GM21528 (cell line): ENCODE data around the gene TBATA.
"Not testable (repeated sequence)": the region's sequence is repeated elsewhere in the genome, so short reads cannot be mapped to it uniquely, and the experiment has no call there.

Experiments used
- ATAC-seq: cut with Tn5 transposase; IDR thresholded peaks from one replicate; pipeline ENCODE4 v1.9.1; 2021; ENCODE audit warnings: mild to moderate bottlenecking, moderate library complexity; ENCODE audit not compliant: unreplicated experiment, low FRiP score

TBATA gene

GRCh38 chr10:70779511-70780369 is 5.4 kb downstream of the TBATA start:
- no peak for ATAC-seq

- no peak for ATAC-seq
Measured at GRCh38 chr10:70779088-70779487, 6.1 kb downstream of the TBATA start.

GRCh38 chr10:70778267-70778924 is 6.8 kb downstream of the TBATA start:
- no peak for ATAC-seq

- no peak for ATAC-seq
Measured at GRCh38 chr10:70777063-70777875, 7.9 kb downstream of the TBATA start.

- no peak for ATAC-seq
Measured at GRCh38 chr10:70776455-70777005, 8.6 kb downstream of the TBATA start.

GRCh38 chr10:70775679-70776454 is 9.3 kb downstream of the TBATA start:
- no peak for ATAC-seq

GRCh38 chr10:70774810-70775678 is 10.1 kb downstream of the TBATA start:
- no peak for ATAC-seq

GRCh38 chr10:70773965-70774809 is 11.0 kb downstream of the TBATA start:
- ATAC-seq: no peak

- no peak for ATAC-seq
Measured at GRCh38 chr10:70773461-70773860, 11.7 kb downstream of the TBATA start.

GRCh38 chr10:70772627-70773026 is 12.6 kb downstream of the TBATA start:
- no peak for ATAC-seq

GRCh38 chr10:70771311-70772194 is 13.6 kb downstream of the TBATA start:
- no peak for ATAC-seq

- not testable (repeated sequence) for ATAC-seq
Measured at GRCh38 chr10:70770516-70770915, 14.7 kb downstream of the TBATA start.

GRCh38 chr10:70770001-70770400 is 15.2 kb downstream of the TBATA start:
- no peak for ATAC-seq

- no peak for ATAC-seq
Measured at GRCh38 chr10:70769121-70769520, 16.1 kb downstream of the TBATA start.

- not testable (repeated sequence) for ATAC-seq
Measured at GRCh38 chr10:70768026-70768685, 17.0 kb downstream of the TBATA start.

GRCh38 chr10:70765794-70766594 is 19.2 kb downstream of the TBATA start:
- ATAC-seq: no peak
